GM12892 (cell line): Measurements from ENCODE around the gene APOL6.

Experiments used
- POLR2A ChIP-seq: IDR thresholded peaks from 2 replicates; pipeline ENCODE4 v1.6.1; 2011; ENCODE audit warnings: low read depth, low read length, control low read depth
- TAF1 ChIP-seq: IDR thresholded peaks from 2 replicates; pipeline ENCODE4 v1.6.1; 2011; ENCODE audit warnings: low read depth, mild to moderate bottlenecking, control low read depth, low read length, borderline replicate concordance

GRCh38 chr22:35688913-35689675 is 40.8 kb downstream of the APOL6 start:
- TF ChIP-seq POLR2A, result no peak
- no peak for TF ChIP-seq TAF1
